GM21390 (cell line): ENCODE measurements around the gene CDK10.
"Not testable (repeated sequence)": the region's sequence is repeated elsewhere in the genome, so short reads cannot be mapped to it uniquely, and the experiment has no call there.

Experiments
- ATAC-seq: cut with Tn5 transposase; IDR thresholded peaks from one replicate; pipeline ENCODE4 v1.9.1; 2021; ENCODE audit not compliant: unreplicated experiment

CDK10 gene

GRCh38 chr16:89695086-89695874 lies 8.8 kb downstream of the CDK10 start:
- no peak for ATAC-seq

- no peak for ATAC-seq
These were observed 9.6 kb downstream of the CDK10 start for GRCh38 chr16:89695875-89696669.

- ATAC-seq: no peak
These were observed 10.2 kb downstream of the CDK10 start for GRCh38 chr16:89696670-89697128.

- no peak for ATAC-seq
These were observed 10.7 kb downstream of the CDK10 start for GRCh38 chr16:89697161-89697615.

GRCh38 chr16:89697616-89698331 lies 11.3 kb downstream of the CDK10 start:
- ATAC-seq: no peak

- not testable (repeated sequence) for ATAC-seq
These were observed 12.2 kb downstream of the CDK10 start for GRCh38 chr16:89698717-89699116.

GRCh38 chr16:89699629-89700099 lies 13.2 kb downstream of the CDK10 start:
- ATAC-seq: not testable (repeated sequence)

GRCh38 chr16:89700100-89700648 lies 13.7 kb downstream of the CDK10 start:
- no peak for ATAC-seq

- ATAC-seq: no peak
These were observed 14.3 kb downstream of the CDK10 start for GRCh38 chr16:89700649-89701424.

- ATAC-seq: peak; percentile 63
These were observed 15.2 kb downstream of the CDK10 start, which contains the start of gene SPATA2L for GRCh38 chr16:89701425-89702406. TSS of gene SPATA2L (minus strand) at chr16:89701705. CDS start at chr16:89701232, 473 bp downstream.

- no peak for ATAC-seq
These were observed 17.8 kb downstream of the CDK10 start for GRCh38 chr16:89704281-89704680.

- ATAC-seq: no peak
These were observed 18.5 kb downstream of the CDK10 start for GRCh38 chr16:89705006-89705405.

GRCh38 chr16:89706518-89707260 lies 20.2 kb downstream of the CDK10 start:
- no peak for ATAC-seq

GRCh38 chr16:89707695-89708094 lies 21.2 kb downstream of the CDK10 start:
- ATAC-seq: no peak

GRCh38 chr16:89708481-89708931 lies 22.0 kb downstream of the CDK10 start:
- no peak for ATAC-seq

GRCh38 chr16:89709166-89709565 lies 22.7 kb downstream of the CDK10 start:
- no peak for ATAC-seq

- no peak for ATAC-seq
These were observed 23.4 kb downstream of the CDK10 start for GRCh38 chr16:89709716-89710432.
